Measurements from ENCODE around the gene TLR9.

GRCh38 chr3:52183786-52184445, 41.5 kb downstream of the TLR9 start:
- TF ChIP-seq CTCF (conservative IDR thresholded peaks at IDR 0.05 in 1 of 2, IDR thresholded peaks at IDR 0.05 in 1 of 2; ENCODE audit: extremely low read depth in 1 of 2, insufficient read depth in 1 of 2, low read depth in 1 of 2, low read length in 2 of 2) (no peak), EZH2 (IDR thresholded peaks at IDR 0.05; ENCODE audit: borderline replicate concordance, low read length) (no peak)

Measured in mammary epithelial cell (primary cell).